RKO (cell line): ENCODE data around the gene SAA4.
"Not testable (repeated sequence)": the region's sequence is repeated elsewhere in the genome, so short reads cannot be mapped to it uniquely, and the experiment has no call there.

Experiments
- DNase-seq: peaks from one replicate; pipeline ENCODE4 v3.0.0-alpha.2; 2016; ENCODE audit warnings: low spot score

The SAA4 gene

DNA sequence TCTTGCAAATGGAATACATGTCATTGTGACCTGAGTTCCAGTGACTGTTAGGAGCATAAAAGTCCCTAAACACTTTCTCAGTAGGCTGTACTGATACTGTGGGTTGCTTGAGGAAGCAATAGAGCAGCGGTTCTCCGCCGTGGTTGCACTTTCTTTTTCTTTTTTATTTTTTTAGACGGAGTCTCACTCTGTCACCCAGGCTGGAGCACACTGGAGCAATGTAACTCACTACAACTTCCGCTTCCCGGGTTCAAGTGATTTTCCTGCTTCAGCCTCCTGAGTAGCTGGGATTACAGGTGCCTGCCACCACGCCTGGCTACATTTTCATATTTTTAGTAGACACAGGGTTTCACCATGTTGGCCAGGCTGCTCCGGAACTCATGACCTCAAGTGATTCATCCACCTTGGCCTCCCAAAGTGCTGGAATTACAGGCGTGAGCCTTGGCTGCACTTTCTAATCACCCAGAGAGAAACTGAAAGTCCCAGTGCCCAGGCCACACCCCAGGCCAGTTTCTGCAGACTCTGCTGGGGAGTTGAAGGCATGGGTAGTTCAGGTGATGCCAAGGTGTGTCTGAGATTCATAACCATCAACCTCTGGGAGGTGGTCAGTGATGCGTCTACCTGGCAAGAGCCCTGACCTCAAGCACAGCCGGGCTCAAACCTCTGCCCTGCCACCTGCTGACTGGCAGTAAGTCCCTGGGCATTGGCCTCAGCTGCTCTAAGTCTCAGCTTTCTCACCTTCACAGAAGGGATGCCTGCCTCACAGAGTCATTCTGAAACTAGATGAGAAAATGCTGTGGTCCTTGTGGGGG is 10.0 kb upstream of the SAA4 start:
- not testable (repeated sequence) for DNase-seq

DNA sequence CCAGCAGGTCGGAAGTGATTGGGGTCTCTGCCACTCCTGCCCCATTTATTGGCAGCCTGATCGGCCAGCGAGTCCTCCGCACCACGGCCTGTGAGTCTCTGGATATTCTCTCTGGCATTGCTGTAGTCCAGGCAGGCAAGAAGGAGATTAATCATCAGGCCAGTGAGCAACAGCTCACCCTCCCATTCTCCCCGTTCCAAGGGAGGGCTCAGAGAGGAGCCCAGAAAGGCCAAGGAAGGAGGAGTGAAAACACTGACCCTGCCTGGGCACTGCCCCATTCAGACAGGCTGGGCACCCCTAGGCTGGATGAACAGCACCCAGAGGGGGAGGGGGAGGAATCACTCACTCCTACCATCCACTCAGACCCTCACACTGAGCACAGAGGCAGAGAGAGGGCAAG is 8.8 kb upstream of the SAA4 start:
- DNase-seq, result peak; percentile 5

DNA sequence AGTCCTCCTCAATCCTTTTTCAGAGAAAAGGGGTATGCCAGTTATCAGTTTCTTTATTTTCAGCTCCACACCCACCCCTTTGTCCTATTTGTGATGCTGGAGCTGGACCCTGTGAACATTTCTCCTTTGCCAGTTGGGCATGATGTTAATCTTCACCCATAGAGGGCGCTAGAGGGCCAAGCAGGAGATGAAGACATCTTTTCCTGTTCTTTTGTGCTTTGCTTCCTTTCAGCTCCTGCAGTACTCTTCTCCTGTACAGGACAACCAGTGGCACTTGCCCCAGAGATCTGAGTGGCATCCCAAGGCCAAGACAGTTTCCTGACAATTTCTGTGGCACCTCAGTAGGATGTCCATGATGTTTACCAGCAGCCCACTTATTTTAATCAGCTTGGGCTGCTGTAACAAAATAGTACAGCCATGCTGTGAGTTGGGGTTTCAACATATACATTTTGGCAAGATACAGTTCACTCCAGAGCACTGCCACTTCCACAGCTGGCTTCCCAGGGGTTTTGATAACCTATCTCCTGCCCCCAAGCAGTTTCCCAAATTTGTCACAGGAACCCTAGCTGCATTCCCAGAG is 7.3 kb upstream of the SAA4 start:
- DNase-seq, result peak; percentile 80

DNA sequence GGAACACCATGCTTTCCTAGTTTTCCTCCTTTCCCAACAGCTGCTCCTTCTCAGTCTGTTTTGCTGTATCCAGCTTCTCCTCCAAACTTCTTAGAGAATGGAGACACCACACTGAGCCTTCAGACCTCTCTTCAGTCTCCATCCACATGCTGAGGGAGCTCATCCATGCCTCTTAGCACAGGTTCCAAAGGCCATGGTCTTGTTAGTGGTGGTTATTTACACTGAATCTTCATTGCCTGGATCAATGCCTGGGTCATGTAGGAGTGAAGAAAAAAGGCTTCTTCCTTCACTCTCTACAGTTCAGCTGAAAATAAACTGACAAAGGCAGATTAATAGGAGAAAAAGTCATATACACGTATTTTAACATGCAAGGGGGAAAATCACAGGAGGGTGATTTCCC is 3.1 kb upstream of the SAA4 start:
- DNase-seq, result no peak

DNA sequence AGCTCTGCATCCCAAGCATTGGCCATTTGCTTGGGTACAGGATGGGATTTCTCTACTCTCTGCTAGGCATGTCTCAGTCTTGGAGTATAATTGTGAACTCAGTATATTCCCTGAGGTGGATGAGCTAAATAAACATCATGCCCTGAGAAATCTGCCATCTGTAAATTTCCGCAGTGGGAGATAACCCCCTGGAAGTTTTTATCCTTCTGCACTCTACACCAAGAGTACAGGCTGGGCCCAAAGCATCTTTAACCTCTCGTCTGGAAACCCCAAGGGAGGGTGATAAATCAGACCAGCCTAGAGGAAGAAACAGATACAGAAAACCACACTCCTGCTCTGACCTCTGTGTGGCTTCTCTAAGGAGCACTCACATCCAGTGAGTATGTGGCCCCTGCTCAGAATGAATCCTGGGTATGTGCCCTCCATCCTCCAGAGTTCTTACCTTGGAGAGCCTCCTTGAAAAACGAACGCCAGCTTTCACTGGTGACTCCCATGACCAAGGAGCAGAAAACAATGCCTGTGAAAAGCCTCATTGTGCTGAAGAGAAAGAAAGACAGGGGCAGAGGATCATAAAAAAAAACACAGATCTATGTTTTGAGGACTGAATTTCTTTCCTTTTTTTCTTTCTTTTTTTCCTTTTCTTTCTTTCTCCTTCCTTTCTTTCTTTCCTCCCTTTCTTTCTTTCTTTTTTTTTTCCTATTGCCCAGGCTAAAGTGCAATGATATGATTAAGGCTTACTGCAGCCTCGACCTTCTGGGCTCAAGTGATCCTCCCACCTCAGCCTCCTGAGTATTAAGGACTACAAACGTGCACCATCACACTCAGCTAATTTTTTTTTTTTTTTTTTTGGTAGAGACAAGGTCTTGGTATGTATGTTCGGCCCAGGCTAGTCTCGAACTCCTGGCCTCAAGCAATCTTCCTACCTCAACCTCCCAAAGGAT is 938 bp downstream of the SAA4 start:
- DNase-seq, result no peak

DNA sequence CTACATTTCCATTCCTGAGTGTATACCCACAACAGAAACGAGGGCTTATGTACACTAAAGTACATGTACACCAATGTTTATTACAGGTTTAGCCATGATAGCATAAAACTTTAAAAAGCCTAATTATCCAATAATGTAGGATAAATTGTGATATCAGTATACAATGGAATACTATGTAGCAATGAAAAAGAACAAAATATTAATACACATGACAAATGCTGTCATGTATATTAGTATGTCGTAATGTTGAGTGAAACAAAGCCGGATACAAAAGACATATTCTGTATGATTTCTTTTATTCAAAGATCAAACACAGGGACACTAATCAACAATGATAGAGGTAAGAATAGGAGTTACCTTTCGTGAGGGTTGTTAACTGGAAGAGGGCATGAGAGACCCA is 2.7 kb downstream of the SAA4 start:
- no peak for DNase-seq

DNA sequence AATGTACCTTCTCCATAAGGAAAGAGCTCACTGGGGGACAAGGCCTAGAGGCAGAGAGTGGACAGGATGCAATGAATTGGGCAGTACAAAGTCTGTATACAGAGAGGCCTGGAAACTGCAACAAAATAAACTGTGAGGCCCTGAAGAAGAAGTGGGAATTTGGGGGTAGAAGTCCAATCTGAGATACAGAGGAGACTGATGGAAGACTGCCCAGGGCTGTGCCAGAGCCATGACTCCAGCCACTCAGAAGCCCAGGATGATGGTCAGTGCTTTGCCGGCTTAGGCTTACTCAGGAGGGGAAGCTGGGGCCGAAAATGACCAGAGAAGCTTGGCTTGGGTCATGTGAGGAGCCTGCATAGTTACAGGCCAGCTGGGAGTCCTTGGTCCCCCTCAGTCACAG is 5.7 kb downstream of the SAA4 start:
- DNase-seq, result no peak

DNA sequence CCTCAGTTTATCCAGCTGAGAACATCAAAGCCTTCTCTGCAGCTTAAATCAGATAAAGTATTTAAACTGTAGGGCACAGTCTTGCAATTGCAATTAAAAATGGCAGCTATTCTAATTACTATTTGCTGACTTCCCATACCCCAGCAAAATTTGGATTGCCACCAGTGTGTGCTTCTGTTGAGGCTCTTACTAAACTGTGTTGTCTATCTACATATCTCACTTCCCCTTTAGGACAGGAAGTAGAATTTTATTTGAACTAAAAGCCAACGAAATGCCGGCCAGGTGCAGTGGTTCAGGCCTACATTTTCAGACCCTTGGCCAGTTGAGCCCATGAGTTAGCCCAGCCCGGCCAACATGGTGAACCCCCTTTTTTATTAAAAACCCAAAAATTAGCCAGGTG is 7.1 kb downstream of the SAA4 start:
- no peak for DNase-seq

DNA sequence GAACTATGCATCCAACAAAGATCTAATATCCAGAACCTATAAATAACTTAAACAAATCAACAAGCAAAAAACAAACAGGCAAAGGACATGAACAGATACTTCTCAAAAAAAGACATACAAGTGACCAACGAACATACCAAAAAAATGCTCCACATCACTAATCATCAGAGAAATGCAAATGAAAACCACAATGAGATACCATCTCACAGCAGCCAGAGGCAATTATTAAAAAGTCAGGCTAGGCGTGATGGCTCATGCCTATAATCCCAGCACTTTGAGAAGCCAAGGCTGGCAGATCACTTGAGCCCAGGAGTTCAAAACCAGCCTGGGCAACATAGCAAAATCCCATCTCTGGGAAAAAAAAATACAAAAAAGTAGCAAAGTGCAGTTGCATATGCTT is 10.7 kb downstream of the SAA4 start:
- no peak for DNase-seq

DNA sequence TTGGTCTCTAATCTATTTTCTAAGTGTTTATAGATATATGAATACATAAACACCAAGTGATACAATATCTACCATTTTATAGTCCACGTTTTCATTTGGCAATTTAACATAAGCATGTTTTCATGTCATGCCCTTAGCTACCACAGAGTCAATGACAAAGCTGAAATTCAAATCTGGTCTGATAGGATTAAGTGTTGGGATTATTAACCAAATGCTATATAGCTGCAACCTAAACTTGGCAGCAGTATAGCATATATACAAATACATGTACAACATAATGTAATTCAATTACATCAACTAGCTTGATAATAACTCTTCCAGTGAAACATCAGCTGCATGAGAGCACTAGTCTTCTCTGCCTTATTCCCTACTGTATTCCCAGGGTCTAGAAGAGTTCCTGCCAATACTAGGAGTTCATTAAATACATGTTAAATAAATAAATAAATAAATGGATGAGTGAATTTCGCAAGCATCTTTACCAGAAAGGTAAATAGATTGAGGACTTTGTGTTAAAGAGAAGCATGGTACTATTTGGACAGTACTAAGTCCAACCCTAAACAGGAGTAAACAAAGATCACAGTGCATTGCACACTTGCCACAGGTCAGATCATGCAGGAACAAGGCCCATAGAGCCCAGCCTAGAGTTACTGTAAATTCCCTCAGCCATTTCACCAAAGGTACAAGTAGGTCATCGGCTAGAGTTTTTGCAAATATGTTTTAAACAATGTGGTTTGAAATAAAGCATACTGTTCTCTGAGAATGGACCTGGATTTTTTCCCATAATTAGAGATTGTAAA is 12.8 kb downstream of the SAA4 start:
- no peak for DNase-seq

DNA sequence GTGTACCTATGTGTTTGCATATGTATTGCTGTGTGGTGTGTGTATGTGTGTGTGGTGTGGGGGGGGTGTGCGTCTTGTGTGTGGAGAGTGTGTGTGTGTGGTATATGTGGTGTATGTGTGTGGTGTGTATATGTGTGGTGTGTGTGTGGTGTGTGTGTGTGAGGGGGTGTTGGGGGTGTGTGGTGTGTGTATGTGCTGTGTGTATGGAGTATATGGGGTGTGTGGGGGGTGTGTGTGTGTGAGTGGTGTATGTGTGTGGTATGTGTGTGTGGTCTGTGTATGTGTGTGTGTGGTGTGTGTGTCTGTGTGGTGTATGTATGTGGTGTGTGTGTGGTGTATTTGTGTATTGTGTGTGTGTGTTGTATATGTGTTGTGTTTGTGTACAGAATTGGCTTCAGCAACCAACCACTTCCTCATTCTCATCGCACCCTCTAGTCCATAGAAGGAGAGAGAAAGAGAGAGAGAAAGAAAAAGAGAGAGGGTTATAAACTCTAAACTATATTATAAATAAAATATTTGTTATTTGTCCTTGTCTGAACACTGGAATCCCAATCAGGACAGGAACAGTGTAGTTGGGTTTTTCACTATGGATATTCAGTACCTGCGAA is 13.7 kb downstream of the SAA4 start:
- no peak for DNase-seq

DNA sequence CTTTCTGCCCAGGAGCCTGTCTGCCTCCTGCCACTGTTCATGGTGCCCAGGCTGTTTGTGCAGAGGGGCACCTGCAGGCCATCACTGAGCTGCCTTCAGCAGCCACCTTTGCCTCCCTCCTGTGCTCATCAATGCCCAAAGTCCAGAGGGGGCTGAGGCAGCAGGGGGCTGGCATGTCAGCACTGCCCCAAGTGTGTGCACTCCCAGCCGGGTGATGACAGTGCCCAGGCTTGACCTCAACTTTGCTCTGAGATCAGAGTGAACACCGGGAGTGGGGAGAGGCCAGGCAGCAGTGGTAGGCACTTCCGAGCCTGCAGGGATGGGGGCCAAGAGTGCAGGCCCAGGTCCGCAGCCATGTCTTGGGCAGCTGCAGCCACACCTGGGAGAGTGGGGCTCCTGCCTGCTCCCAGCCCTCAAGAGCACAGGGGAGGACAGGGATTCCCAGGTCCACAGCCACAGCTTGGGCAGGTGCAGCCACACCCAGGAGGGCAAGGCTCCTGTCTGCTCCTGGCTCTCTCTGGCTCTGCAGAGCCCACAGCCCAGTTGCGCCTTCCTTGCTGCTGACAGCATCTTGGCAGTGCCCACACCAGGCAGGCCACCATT is 15.2 kb downstream of the SAA4 start:
- DNase-seq, result no peak

DNA sequence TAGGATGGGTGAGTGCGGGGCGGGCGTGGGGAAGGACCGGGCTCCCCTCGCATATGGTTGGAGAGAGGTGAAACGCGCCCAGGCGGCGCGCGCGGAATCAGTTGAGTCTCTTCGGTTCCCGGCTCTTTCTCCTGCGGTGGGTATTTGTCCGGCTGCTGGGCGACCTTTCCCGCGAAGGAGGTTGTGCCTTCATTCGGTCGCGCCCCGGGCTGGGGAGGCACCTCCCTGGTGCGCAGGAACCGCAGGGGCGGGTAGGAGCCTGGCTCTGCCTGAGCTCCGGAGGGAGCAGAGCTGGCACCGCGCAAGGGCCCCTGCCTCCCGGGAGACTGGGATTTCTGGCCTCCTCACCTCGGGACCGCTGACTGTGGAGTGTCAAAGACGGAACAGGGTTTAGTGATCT is 27.5 kb downstream of the SAA4 start:
- DNase-seq, result no peak

DNA sequence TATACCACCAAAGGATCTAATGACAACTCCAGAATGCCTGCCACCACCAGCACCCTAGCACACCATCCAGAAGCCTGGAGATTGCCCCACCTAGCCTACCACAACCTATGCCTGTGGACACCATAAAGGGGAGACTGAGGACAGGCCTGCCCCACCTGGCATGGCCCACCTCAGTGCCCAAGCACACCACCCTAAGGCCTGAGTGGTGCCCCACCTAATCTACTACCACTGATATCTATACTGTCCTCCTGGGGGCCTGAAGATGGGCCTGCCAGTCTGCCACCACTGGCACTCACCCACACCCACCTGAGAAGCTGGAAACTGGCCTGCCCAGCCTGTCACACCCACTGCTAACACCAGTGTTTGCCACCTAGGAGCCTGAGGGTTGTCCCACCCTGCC is 31.8 kb downstream of the SAA4 start:
- DNase-seq, result no peak

DNA sequence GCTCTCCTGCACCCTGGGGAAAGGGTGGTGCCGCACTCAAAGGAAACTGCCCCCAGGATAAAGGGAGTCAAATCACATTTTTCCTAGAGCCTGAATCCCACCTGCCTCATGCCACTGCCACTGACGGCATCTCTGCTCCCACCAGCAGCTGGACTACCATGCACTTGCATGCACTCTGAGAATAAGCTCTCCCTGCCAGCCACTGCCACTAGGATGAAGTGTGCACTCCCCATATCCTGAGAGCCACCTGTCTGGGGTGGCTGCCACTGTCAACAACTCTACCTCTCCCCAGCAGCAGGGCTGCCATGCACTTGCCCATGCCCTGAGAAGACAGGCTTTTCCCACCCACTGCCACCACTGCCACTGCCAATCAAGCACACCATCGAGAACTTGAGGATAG is 32.4 kb downstream of the SAA4 start:
- no peak for DNase-seq

DNA sequence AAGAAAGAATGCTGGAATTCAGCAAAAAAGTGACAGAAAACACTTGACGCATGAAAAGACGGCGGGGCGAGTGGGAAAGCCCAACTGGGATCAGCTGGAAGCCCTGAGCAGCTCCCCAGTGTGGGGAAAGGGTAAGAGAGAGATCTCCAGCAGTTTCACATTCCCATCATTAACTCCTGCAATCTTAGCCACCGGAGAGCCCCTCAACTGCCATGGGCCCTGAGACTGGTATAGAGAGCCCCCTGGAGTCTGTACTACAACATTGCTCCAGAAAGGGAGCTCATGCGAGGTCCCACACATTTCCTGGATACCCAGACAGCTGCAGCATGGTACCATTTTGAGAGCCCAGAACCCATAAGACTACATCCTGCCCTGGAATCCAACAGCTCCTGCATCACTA is 32.9 kb downstream of the SAA4 start:
- peak; percentile 8 for DNase-seq

DNA sequence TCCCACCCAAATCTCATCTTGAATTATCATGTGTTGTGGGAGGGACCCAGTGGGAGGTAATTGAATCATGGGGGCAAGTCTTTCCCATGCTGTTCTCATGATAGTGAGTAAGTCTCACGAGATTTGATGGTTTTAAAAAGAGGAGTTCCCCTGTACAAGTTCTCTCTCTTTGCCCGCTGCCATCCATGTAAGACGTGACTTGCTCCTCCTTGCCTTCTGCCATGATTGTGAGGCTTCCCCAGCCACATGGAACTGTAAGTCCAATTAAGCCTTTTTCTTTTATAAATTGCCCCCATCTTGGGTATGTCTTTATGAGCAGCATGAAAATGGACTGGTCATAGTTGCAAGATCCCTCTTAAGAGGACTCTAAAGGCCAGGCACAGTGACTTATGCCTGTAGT is 38.9 kb downstream of the SAA4 start:
- DNase-seq, result not testable (repeated sequence)

DNA sequence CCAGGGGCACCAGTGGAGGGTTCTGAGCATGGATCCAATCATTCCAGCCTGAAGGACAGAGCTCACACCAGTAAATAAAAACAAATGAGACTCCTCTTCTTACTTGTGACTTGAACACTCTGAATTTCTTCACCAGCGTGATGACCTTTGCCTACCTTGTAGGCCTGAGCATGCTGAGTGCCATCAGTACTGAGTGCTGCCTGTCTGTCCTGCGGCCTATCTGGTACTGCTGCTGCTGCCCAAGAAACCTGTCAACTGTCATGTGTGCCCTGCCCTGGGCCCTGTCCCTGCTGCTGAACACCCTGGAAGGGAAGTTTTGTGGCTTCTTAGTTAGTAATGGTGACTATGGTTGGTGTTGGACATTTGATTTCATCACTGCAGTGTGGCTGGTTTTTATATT is 40.1 kb downstream of the SAA4 start:
- DNase-seq, result no peak

DNA sequence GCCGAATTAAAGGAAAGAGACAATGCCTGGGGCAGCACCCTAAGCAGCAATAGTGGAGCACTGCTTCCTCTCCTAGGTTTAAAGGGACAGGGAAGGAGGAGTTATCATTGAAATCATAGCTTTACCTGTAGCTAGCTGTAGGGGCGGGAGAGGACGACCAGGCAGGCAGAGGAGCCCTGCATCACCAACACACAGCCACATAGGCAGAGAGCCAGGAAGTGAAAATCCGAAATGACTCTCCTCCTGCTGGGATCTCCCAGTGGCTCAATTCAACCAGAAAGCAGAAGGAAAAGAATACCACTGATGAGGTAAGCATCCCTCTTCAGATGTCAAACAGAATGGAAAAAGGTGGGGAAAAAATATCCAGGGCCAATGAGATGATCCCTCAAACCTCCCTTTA is 43.6 kb downstream of the SAA4 start:
- no peak for DNase-seq

DNA sequence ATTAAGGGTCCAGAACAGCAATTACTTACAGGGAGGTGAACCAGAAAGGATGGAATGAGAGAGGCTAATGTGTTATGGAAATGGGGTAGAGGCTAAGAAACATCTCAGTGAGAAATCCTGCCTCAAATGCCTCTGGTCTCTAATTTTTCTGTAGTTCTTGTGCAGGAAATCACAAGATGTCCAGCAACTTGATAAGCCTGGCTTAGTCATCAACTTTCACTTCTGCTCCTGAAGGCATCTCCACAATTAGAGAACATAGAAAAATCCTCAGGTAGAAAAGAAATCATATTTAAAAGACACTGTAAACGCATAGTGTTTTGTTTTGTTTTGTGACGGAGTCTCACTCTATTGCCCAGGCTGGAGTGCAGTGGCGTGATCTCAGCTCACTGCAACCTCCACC is 45.2 kb downstream of the SAA4 start:
- no peak for DNase-seq
